ENCODE measurements around the gene RIOK1.
A peak's percentile ranks its signal among the peaks of the same experiment; 100 is the strongest.

Gene RIOK1

GRCh38 chr6:7424967-7425807 is 35.6 kb downstream of the RIOK1 start:
- peak; percentile 61 for ATAC-seq
- TF ChIP-seq ZFP3 (CRISPR knock-in tag; IDR thresholded peaks at IDR 0.05) (no peak), ZNF8 (CRISPR knock-in tag; IDR thresholded peaks at IDR 0.05) (no peak), PPARA (CRISPR knock-in tag; IDR thresholded peaks at IDR 0.05; ENCODE audit: borderline replicate concordance) (no peak), GLIS3 (CRISPR knock-in tag; IDR thresholded peaks at IDR 0.05) (no peak)

GRCh38 chr6:7425808-7426190 is 36.2 kb downstream of the RIOK1 start:
- TF ChIP-seq SNAI2 (CRISPR knock-in tag; IDR thresholded peaks at IDR 0.05) = no peak
- no peak for TF ChIP-seq TCF4 (CRISPR knock-in tag; IDR thresholded peaks at IDR 0.05; ENCODE audit: borderline replicate concordance)
- no peak for TF ChIP-seq ZFP30 (CRISPR knock-in tag; IDR thresholded peaks at IDR 0.05)
- no peak for TF ChIP-seq PATZ1 (CRISPR knock-in tag; IDR thresholded peaks at IDR 0.05; ENCODE audit: borderline replicate concordance)
- TF ChIP-seq BACH2 (CRISPR knock-in tag; IDR thresholded peaks at IDR 0.05; ENCODE audit: borderline replicate concordance) = no peak
- TF ChIP-seq ZNF8 (CRISPR knock-in tag; IDR thresholded peaks at IDR 0.05) = no peak
- no peak for ATAC-seq

- ATAC-seq = no peak
- no peak for TF ChIP-seq TOX (CRISPR knock-in tag; IDR thresholded peaks at IDR 0.05; ENCODE audit: borderline replicate concordance)
- no peak for TF ChIP-seq BACH2 (CRISPR knock-in tag; IDR thresholded peaks at IDR 0.05; ENCODE audit: borderline replicate concordance)
- TF ChIP-seq ZNF565 (CRISPR knock-in tag; conservative IDR thresholded peaks at IDR 0.05; ENCODE audit: low read depth) = no peak
- TF ChIP-seq TCF4 (CRISPR knock-in tag; IDR thresholded peaks at IDR 0.05; ENCODE audit: borderline replicate concordance) = no peak
- no peak for TF ChIP-seq GLIS3 (CRISPR knock-in tag; IDR thresholded peaks at IDR 0.05)
- TF ChIP-seq ISL1 (CRISPR knock-in tag; IDR thresholded peaks at IDR 0.05) = no peak
- TF ChIP-seq ARNTL (CRISPR knock-in tag; IDR thresholded peaks at IDR 0.05; ENCODE audit: borderline replicate concordance, low read depth) = no peak
- no peak for TF ChIP-seq ZC3H10 (CRISPR knock-in tag; IDR thresholded peaks at IDR 0.05)
- no peak for TF ChIP-seq SNAI2 (CRISPR knock-in tag; IDR thresholded peaks at IDR 0.05)
- no peak for TF ChIP-seq CREB5 (CRISPR knock-in tag; IDR thresholded peaks at IDR 0.05; ENCODE audit: low read depth)
- TF ChIP-seq ZFP3 (CRISPR knock-in tag; IDR thresholded peaks at IDR 0.05) = no peak
- no peak for TF ChIP-seq OSR1 (CRISPR knock-in tag; IDR thresholded peaks at IDR 0.05)
- no peak for TF ChIP-seq ESRRG (CRISPR knock-in tag; IDR thresholded peaks at IDR 0.05)
Measured at GRCh38 chr6:7426447-7427169, 37.0 kb downstream of the RIOK1 start.

- TF ChIP-seq OSR1 (CRISPR knock-in tag; IDR thresholded peaks at IDR 0.05) = no peak
- no peak for TF ChIP-seq ARNTL (CRISPR knock-in tag; IDR thresholded peaks at IDR 0.05; ENCODE audit: borderline replicate concordance, low read depth)
- no peak for TF ChIP-seq BACH2 (CRISPR knock-in tag; IDR thresholded peaks at IDR 0.05; ENCODE audit: borderline replicate concordance)
- no peak for TF ChIP-seq ZNF70 (CRISPR knock-in tag; IDR thresholded peaks at IDR 0.05)
- TF ChIP-seq ZNF8 (CRISPR knock-in tag; IDR thresholded peaks at IDR 0.05) = no peak
- no peak for ATAC-seq
Measured at GRCh38 chr6:7431313-7431673, 41.7 kb downstream of the RIOK1 start.

- ATAC-seq = no peak
- no peak for TF ChIP-seq PPARA (CRISPR knock-in tag; IDR thresholded peaks at IDR 0.05; ENCODE audit: borderline replicate concordance)
- no peak for TF ChIP-seq CSDC2 (CRISPR knock-in tag; IDR thresholded peaks at IDR 0.05)
- TF ChIP-seq POU6F1 (CRISPR knock-in tag; IDR thresholded peaks at IDR 0.05; ENCODE audit: borderline replicate concordance, low read depth) = no peak
- no peak for TF ChIP-seq ZFP30 (CRISPR knock-in tag; IDR thresholded peaks at IDR 0.05)
- TF ChIP-seq TSHZ2 (CRISPR knock-in tag; IDR thresholded peaks at IDR 0.05) = no peak
- no peak for TF ChIP-seq ESRRG (CRISPR knock-in tag; IDR thresholded peaks at IDR 0.05)
- TF ChIP-seq OSR1 (CRISPR knock-in tag; IDR thresholded peaks at IDR 0.05) = no peak
- TF ChIP-seq ZNF8 (CRISPR knock-in tag; IDR thresholded peaks at IDR 0.05) = no peak
- TF ChIP-seq PATZ1 (CRISPR knock-in tag; IDR thresholded peaks at IDR 0.05; ENCODE audit: borderline replicate concordance) = no peak
- TF ChIP-seq ZNF565 (CRISPR knock-in tag; conservative IDR thresholded peaks at IDR 0.05; ENCODE audit: low read depth) = no peak
- no peak for TF ChIP-seq BACH2 (CRISPR knock-in tag; IDR thresholded peaks at IDR 0.05; ENCODE audit: borderline replicate concordance)
- no peak for TF ChIP-seq ZFP3 (CRISPR knock-in tag; IDR thresholded peaks at IDR 0.05)
- no peak for TF ChIP-seq TCF4 (CRISPR knock-in tag; IDR thresholded peaks at IDR 0.05; ENCODE audit: borderline replicate concordance)
Measured at GRCh38 chr6:7431674-7432390, 42.2 kb downstream of the RIOK1 start.
